Right renal cortex interstitium (tissue), 3 donors: ENCODE measurements around the gene ZRANB1. TPM values are rescaled to one million over a fixed set of nuclear protein-coding genes. Genes with fewer than 3 reads are reported as not detected.

Source experiments
- DNase-seq, 3 donors: peaks; one replicate each; pipeline ENCODE4 v3.0.0-alpha.2; 2013; ENCODE audit warnings: low read depth in 3 of 3, low spot score in 2 of 3
- polyA plus RNA-seq, 3 donors: library from polyadenylated mRNA; unstranded; fragments of 120-200 nt; gene quantifications; one replicate each; pipeline ENCODE4 v1.2.1, GENCODE V29; 2013; ENCODE audit not compliant: insufficient read length in 3 of 3

ZRANB1 gene
- polyA plus RNA-seq, 3 donors = 28.9 to 30.1 (median 29.1) TPM

- no peak for DNase-seq
Observed at GRCh38 chr10:125033146-125033924, 91.4 kb downstream of the ZRANB1 start.

- DNase-seq = no peak
Observed at GRCh38 chr10:125034675-125035074, 92.8 kb downstream of the ZRANB1 start.

GRCh38 chr10:125035136-125035535 is 93.2 kb downstream of the ZRANB1 start:
- no peak for DNase-seq

GRCh38 chr10:125035588-125036295 is 93.8 kb downstream of the ZRANB1 start:
- no peak for DNase-seq

GRCh38 chr10:125037145-125037877 is 95.4 kb downstream of the ZRANB1 start:
- DNase-seq = no peak

Other genes starting within 250 kb of the ZRANB1 start
- gene FAM53B, start 197.7 kb upstream of the ZRANB1 start, polyA plus RNA-seq = 10 to 100 TPM; 22.3 to 24.3 (median 23.6) TPM
- 10 to 100 TPM; 34.6 to 38.7 (median 38.6) TPM for gene EEF1AKMT2, start 150.2 kb upstream of the ZRANB1 start, polyA plus RNA-seq
- 10 to 100 TPM; 24.6 to 27.3 (median 26.0) TPM for gene ABRAXAS2, start 140.3 kb upstream of the ZRANB1 start, polyA plus RNA-seq
- gene CTBP2, start 218.4 kb downstream of the ZRANB1 start, polyA plus RNA-seq = 10 to 100 TPM; 83.7 to 92.7 (median 88.2) TPM